ENCODE measurements around the gene ATP9B.

DNA sequence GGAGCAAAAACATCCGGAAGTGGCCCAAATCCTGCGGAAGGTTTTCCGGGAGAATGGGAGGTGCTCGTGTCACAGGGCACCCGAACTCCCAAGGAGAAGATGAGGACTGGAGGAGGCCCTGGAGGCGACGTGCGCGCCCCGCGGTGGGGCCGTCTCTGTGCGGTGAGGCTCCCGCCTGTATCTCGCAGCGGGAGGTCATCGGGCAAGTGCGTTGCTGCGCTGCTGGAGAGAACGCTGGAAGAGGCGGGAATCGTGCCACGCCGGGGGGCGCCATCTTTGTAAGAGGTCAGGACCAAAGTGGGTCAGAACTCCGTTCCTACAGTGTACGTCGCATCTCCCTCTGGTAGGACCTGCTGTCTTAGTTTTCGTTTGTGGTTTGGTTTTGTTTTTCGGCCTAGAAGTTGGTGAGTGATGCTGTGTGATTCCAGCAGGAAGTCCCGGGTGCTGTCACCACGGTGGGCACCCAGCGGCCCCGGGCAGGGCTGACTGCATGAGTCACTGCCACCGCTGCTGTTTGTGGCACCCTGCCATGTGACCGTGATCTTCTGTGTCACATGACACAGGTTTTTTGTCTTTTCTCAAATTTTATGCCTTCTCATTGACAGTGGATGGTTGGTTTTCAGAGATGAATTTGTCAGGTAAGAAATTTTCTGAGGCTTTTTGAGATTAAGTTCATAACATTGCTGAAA, 21.5 kb upstream of the ATP9B start:
- TF ChIP-seq, protein P1, sequence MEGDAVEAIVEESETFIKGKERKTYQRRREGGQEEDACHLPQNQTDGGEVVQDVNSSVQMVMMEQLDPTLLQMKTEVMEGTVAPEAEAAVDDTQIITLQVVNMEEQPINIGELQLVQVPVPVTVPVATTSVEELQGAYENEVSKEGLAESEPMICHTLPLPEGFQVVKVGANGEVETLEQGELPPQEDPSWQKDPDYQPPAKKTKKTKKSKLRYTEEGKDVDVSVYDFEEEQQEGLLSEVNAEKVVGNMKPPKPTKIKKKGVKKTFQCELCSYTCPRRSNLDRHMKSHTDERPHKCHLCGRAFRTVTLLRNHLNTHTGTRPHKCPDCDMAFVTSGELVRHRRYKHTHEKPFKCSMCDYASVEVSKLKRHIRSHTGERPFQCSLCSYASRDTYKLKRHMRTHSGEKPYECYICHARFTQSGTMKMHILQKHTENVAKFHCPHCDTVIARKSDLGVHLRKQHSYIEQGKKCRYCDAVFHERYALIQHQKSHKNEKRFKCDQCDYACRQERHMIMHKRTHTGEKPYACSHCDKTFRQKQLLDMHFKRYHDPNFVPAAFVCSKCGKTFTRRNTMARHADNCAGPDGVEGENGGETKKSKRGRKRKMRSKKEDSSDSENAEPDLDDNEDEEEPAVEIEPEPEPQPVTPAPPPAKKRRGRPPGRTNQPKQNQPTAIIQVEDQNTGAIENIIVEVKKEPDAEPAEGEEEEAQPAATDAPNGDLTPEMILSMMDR (IDR thresholded peaks at IDR 0.05) = no peak
- TF ChIP-seq SIN3A (IDR thresholded peaks at IDR 0.05; ENCODE audit: borderline replicate concordance, insufficient read depth, low read depth, low read length) (no peak), POLR2AphosphoS5 (IDR thresholded peaks at IDR 0.05; ENCODE audit: low read depth, low read length) (no peak)

Data from Panc1 (cell line).